Inflammatory macrophage treated with lipopolysaccharide for 4 hours (primary cell): ENCODE data around the gene SULT4A1.
"Not testable (repeated sequence)": the region's sequence is repeated elsewhere in the genome, so short reads cannot be mapped to it uniquely, and the experiment has no call there.

Experiments used
- DNase-seq: peaks from one replicate; pipeline ENCODE4 v3.0.0-alpha.2; 2020

The SULT4A1 gene

GRCh38 chr22:43885786-43886185 is 23.5 kb upstream of the SULT4A1 start:
- DNase-seq, result no peak

- DNase-seq, result no peak
Measured at GRCh38 chr22:43885319-43885671, 23.0 kb upstream of the SULT4A1 start.

- DNase-seq, result peak; percentile 38
Measured at GRCh38 chr22:43884600-43885318, 22.4 kb upstream of the SULT4A1 start.

GRCh38 chr22:43883719-43884415 is 21.6 kb upstream of the SULT4A1 start:
- DNase-seq, result no peak

- peak; percentile 52 for DNase-seq
Measured at GRCh38 chr22:43883012-43883661, 20.8 kb upstream of the SULT4A1 start.

GRCh38 chr22:43882122-43882767 is 19.9 kb upstream of the SULT4A1 start:
- DNase-seq, result no peak

- no peak for DNase-seq
Measured at GRCh38 chr22:43881091-43882061, 19.1 kb upstream of the SULT4A1 start.

GRCh38 chr22:43880541-43880991 is 18.3 kb upstream of the SULT4A1 start:
- no peak for DNase-seq

GRCh38 chr22:43879901-43880540 is 17.7 kb upstream of the SULT4A1 start:
- DNase-seq, result no peak

- no peak for DNase-seq
Measured at GRCh38 chr22:43878831-43879550, 16.7 kb upstream of the SULT4A1 start.

- no peak for DNase-seq
Measured at GRCh38 chr22:43878079-43878795, 15.9 kb upstream of the SULT4A1 start.

GRCh38 chr22:43876866-43877509 is 14.7 kb upstream of the SULT4A1 start:
- DNase-seq, result no peak

GRCh38 chr22:43869799-43870198 is 7.5 kb upstream of the SULT4A1 start:
- no peak for DNase-seq

GRCh38 chr22:43869001-43869400 is 6.7 kb upstream of the SULT4A1 start:
- DNase-seq, result not testable (repeated sequence)

- DNase-seq, result peak; percentile 45
Measured at GRCh38 chr22:43867839-43868635, 5.7 kb upstream of the SULT4A1 start.

- no peak for DNase-seq
Measured at GRCh38 chr22:43862882-43863202, 529 bp upstream of the SULT4A1 start.

GRCh38 chr22:43861529-43861928 is 784 bp downstream of the SULT4A1 start:
- no peak for DNase-seq

GRCh38 chr22:43860831-43861230 is 1.5 kb downstream of the SULT4A1 start:
- no peak for DNase-seq

- no peak for DNase-seq
Measured at GRCh38 chr22:43860126-43860525, 2.2 kb downstream of the SULT4A1 start.
